A204.1 (cell line): ENCODE results near the gene AIG1.
"Not testable (repeated sequence)": the region's sequence is repeated elsewhere in the genome, so short reads cannot be mapped to it uniquely, and the experiment has no call there.

Experiments
- FAIRE-seq: peaks from 2 replicates; lab custom pipeline; 2012; peaks lifted over from hg19 to GRCh38; lab: Jason Lieb, UNC

AIG1 gene

DNA sequence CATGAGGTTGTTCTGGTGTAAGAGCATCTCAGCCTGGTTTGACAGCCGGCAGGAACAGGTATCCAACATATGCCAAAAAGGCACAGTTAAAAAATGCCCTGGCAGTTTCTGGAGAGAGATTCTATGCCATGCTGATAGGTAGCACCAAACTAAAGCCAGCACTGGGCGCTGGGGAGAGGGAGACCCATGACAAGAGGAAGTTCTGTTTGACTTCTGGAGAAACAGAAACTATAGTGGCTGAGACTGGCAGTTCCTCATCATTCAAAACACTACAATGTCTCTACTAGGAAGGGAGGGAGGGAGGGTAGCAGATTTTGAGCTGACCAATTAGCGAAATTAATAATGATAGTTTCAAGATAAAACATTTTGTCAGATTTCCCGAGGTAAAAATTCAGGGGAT is 215.7 kb downstream of the AIG1 start:
- no peak for FAIRE-seq

DNA sequence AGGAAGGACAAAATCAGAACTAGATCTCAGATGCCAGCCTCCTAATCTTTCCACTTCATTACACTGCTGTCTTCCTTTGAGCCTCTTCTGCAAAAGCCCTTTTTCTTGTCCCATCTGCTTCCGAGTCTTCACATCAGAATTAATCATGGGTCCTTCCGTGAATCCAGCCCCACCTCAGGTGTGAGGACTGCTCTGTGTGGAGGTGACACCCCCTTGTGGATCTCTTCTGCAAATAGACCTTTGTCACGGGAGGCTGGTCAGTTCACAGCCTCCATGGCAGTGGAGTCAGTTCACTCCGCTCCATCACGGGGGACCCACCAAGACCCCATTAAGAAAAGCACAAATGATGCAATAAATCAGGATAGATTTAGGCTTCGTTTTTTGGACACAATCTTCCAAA is 218.7 kb downstream of the AIG1 start:
- FAIRE-seq = no peak

DNA sequence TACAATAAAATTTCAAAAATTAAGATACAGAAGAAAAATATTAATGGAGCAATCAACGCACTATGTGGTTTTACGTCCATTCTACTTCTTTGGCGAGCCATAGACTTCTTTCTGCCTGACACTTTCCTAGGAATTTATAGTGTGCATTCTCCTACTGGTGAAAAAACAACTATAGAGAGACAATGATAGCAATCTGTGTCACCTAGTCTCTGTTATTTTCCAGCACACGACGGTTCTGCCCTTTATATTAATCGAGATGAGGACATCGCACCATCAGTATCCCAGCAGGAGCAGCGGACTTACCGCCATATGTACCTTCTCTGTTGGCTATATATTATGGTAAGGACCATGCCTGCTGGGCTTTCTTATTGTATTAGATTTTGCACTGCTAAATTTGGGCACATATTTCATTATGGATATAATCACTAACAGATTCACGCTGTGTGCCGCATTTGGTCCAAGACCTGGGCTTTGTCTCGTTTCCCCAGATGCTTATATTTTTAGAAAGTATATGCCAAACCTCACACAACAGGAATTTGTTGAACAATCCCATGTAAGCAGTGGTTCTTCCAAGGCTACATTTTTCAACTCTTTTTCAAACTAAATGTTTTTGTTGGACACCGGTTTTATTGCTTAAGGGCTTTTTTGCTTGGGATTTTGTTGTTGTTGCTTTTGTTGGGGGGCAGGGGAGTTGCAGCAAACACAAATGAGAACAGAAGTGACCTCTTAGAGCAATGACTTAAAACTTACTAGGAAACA is 223.4 kb downstream of the AIG1 start:
- FAIRE-seq = no peak

DNA sequence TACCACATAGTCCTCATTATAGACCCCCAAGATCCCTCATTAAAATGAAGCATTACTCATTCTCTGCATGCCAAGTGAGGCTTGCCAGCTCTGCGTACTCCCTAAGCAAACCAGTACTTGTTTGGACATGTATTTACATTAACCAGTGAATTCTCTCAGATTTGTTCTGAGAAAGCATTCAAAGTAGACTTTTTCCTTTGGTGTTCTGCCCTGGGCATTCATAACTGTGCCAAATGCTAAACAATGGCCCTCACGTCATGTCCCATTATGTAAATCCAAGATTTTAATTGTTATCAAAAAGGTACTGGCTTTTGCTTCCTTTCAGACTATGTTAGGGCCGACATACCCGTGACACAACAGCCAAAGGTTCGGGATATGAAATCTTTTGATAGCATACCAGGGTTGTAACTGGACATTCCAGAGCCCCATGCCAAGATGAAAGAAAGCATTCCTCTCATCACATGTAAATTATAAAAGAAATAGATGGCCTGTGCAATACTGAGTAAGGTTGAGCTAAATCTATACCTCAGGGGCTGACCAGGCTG is 225.6 kb downstream of the AIG1 start:
- no peak for FAIRE-seq

DNA sequence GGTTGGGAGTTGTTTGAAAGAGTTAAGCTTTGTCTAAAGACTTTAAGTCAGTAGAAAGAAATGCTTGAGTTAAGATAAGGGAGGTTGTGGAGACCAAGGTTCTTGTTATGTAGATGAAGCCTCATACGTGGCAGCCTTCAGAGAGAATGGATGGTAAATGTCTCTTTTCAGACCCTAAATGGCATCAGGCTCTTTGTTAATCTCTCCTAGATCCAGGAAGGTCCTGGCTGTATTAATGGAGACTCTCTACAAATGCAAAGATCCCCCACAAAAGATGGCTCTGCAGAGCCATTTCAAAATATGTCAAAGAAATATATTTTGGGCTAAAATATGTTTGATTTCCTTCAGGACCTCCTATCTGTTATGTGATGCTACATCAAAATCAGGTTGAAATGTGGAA is 228.2 kb downstream of the AIG1 start:
- FAIRE-seq = no peak

DNA sequence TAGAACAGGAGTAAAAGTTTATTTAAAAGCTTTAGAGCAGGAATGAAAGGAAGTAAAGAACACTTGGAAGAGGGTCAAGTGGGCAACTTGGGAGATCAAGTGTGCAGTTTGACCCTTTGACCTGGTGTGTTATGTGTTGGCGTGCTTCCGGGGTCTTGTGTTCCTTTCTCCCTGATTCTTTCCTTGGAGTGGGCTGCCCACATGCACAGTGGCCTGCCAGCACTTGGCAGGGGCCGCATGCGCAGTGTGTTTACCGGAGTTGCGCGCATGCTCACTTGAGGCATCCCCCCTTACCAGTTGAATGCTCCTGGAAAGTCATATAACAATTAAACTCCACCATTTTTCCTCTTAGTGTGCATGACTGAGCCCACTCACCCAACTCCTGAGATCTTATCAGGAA is 229.5 kb downstream of the AIG1 start:
- FAIRE-seq = no peak

DNA sequence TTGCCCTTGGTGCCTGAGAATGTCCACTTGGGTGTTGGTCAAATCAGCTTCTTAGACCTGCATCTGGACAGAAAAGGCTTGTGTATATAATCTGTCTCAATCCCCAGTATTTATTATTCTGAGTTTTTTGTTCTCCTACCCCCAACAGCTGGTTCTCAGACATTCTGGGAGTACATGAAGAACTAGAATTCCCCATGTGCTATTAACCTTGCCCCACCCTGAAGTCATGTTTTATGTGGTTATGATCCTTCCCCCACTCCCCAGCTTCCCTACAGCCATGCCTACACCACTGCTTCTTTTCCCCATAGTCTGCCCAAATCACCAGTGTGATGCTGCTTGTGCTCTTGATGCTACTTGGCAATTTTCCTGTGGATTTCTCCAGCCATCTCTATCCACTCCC is 232.8 kb downstream of the AIG1 start:
- no peak for FAIRE-seq

DNA sequence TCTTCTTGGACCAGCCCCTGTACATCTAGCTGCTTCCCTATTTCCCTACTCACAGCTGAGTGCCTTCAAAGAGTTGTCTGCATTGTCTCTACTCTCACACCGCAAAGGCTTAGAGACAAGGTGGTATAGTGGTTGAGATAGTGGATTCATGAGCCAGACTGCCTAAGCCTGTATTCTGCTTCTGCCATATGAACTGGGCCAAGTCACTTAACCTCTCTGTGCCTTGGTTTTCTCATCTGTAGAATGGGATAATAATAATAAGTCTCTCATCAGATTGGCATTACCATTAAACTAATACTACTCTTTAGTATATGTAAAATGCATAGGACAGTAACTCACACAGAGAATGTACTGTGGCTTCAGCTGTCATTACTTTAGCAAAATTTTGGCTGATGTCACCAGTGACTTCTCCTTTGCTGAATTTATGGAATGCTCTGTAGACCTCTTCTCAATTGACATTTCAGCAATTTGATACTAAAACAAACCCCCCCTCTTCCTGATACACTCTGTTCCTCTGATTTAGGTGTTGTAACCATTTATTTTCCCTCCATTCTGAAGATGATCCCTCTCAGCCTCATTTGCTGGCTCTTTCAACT is 233.7 kb downstream of the AIG1 start:
- FAIRE-seq = no peak

DNA sequence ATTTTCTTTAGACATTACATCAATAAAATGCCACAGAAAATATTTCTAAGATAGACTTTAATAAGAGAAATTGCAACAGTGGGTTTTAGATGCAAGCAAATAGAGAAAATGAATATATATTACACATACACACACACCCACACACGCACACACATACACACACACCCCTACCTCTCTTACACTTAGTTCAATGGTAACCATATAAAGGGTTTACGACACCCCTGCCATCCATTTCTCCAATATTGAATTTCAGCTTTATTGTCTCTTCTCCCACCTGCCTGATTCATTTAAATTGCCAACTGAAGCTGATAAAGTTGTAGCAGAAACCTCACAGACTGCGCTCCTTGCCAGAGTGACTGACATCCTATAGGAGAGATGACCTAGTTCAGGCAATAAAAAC is 235.2 kb downstream of the AIG1 start:
- no peak for FAIRE-seq

DNA sequence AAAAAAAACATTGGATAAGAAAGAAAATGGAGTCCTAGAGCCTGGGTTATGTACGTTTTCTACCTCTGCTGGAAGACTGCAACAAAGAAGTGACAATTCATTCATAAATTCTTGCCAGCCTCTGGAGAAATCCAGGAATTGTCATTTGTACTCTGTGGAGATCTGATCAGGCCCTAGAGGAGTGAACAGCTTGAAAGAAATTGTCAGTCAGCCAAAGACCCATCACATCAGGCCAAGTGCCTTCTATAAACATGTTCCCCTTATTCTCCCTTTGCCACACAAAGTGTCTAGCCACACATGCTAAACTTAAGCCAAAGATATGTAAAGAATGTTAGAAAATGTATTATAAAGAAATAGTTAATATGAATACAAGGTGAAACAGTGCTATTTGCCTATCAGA is 237.4 kb downstream of the AIG1 start:
- no peak for FAIRE-seq

DNA sequence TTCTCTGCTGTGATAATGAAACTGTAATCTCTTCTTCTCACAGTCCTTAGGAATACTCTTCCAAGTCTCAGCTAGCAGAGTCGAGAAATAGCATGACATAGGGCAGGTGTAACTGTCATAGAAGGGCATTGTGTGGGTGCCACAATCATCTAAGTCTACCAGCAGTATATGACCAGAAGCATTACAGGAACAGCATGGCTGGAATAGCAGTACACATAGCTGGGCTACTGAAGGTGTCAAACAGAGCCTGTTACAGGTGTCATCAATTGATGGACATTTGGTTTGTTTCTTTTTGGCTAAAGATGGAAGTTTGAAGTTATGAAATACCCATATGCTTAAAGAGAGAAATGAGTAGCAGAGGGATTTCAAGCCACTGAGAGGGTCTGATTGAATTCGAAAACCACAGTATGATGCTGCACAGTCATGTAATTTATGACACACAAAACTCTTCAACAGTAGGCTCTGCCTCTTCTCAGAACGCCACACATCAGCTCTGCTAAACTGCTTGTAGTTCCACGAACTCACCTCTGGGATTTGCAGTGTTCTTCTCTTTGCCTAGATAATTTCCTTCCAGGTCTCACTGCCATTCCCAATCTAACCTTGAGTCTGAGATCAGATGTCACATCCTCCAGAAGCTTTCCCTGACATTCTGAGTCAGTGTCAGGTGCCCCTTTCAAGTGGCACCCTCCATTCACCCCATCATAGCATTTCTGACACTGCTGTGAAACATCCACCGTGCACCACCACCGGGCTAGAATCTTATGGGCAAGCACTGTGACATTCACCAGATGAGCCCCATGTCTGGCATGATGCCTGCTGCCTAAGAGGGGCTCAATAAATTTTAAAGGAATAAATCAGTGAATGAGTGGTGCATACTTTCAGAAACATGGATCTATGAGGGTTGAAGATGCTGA is 238.8 kb downstream of the AIG1 start:
- no peak for FAIRE-seq

DNA sequence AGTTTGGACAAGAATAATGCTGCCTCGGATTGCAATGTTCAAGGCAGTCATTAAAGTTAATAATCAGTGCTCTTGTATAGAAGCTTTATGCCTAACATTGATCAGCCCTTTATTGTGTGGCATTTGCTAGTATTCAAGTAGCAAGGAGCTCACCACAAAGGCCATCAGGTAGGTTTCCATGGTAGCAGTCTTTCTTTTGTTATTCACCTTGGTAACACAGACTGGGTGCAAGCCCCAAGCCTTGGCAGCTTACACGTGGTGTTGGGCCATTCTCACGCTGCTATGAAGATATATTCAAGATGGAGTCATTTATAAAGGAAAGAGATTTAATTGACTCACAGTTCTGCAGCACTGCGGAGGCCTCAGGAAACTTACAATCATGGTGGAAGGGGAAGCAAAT is 240.5 kb downstream of the AIG1 start:
- no peak for FAIRE-seq

DNA sequence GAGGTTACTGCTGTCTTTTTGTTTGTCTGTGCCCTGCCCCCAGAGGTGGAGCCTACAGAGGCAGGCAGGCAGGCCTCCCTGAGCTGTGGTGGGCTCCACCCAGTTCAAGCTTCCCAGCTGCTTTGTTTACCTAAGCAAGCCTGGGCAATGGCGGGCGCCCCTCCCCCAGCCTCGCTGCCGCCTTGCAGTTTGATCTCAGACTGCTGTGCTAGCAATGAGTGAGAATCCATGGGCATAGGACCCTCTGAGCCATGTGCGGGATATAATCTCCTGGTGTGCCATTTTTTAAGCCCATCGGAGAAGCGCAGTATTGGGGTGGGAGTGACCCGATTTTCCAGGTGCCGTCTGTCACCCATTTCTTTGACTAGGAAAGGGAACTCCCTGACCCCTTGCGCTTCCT is 247.1 kb downstream of the AIG1 start:
- not testable (repeated sequence) for FAIRE-seq

DNA sequence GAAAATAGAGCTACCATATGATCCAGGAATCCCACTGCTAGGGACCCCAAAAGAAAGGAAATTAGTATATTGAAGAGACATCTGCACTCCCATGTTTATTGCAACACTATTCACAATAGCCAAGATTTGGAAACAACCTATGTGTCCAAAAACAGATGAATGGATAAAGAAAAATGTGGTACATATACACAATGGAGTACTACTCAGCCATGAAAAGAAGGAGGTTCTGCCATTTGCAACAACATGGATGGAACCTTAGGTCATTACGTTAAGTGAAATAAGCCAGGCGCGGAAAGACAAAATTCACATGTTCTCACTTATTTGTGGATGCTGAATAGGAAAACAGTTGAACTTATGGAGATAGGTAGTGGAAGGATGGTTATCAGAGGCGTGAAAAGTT is 252.5 kb downstream of the AIG1 start:
- no peak for FAIRE-seq

DNA sequence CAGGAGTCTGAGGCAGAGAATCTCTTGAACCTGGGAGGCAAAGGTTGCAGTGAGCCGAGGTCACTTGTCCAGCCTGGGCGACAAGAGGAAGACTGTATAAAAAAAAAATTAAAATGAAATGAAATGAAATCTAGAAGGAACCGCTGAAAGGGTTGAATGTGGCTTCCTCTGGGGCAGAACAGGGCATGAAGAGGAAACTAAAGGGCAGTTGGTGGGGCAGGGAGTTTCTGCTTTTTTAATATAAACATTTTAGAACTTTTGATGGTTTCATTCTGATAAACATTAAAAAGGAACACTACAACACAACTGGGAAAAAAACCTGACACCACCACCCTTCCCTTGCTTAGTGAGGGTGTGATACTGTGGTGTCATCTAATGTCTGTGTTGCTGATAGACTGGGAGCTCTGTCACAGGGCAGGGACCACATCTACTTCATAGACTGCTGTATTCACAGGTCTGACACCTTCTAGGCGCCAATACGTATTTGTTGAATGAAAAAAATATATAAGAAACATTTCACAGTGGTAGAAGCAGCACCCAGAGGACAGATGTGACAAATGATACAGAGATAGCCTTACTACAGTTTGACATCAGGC is 260.9 kb downstream of the AIG1 start:
- FAIRE-seq = no peak

DNA sequence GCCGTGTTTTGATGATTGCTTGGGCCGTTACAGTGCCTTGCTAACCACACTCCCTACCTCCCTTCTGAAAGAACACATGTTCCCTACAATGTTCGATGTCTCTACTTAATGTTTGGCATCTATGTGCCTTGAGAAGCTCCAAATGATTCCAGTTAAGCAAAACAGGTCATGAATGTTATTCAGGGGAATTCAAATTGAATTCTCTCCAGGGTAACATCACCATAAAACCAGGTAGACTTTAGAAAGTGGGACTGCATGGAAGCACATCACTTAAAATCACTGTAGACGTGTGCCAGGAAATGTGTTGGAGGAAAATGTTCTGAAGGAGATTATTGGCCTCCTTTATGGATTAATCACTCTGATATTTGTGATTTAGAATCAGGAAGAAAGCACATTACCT is 261.7 kb downstream of the AIG1 start:
- FAIRE-seq = no peak

DNA sequence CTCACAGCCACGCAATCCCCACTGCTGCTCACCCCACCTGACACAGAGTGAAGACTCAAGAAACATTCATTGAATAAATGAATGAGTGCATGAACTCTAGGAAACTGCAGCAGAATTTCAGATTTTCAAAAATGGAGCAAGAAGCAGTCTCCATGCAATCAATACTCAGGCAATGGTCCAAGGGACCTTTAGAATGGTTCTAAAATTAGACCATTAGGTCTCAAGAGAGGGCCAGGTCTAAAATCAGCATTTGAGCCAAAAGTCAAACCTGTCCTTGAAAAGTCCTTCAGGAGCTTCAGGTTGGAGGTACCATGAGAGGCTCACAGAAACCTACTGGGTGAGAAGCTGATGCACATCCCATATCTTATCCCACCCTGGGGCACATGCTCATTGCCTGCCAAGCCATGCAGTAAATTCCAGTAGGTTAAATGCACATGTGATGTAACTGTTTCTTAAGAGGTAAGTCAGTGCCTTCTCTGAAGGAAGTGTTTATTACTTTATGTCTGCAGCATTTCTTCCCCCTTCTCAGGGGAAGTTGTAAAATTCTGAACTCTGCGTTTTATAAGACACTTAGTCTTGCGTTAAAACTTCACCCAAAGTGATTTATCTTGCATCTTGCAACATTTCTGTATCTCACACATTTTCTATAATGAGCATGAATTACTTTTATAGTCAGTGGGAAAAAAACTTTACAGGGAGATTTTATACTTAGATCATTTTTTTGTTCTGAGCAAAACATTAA is 263.2 kb downstream of the AIG1 start:
- FAIRE-seq = no peak

DNA sequence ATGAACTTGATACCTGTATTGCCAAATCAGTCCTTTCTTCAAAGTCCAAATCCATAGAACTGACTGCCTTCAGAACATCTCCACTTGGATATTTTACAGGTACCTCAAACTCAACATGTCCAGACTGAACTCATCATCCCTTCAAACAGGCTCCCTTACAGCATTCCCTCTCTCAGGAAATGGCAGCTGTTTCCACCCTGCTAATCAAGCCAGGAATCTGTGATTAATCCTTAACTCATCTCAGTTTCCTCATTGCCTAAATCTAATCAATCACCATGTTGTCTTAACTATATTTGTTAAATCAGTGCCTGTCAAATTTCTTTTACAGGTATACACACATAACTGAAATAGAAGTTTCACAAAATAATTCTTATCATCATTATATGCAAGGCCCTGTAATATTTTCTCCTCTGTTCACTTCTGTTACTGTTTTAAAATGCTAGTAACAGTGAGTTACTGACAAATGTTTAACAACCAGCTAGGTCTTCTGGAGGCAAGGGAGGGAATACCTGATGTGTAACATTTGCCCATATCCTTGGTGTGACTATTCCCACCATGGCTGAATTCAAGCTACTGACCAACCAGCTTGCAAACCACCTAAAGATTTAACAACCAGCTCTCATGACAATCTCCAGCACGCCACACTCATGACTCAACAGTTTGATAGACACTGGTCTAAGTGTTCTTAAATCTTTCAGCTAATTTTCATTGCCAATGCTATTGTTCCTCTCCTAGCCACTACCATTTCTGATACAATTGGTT is 264.9 kb downstream of the AIG1 start:
- no peak for FAIRE-seq

DNA sequence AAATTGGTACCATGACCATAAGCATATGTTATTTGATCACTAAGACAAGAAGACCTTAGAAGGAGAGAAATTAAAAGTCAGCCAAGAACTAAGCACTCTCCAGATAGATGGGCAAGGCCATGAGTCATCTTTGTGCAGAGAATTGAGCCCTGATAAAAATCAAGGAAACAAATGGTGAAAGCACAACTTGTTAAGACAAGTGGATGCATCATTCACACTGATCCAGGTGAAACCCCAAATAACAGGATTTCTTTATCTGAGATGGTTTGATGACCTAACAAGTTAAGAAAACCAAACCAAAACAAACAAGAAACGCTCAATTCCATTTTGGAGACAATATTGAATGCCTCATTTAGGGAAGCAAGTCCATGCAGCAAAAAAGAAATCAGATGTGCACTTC is 268.2 kb downstream of the AIG1 start:
- no peak for FAIRE-seq

DNA sequence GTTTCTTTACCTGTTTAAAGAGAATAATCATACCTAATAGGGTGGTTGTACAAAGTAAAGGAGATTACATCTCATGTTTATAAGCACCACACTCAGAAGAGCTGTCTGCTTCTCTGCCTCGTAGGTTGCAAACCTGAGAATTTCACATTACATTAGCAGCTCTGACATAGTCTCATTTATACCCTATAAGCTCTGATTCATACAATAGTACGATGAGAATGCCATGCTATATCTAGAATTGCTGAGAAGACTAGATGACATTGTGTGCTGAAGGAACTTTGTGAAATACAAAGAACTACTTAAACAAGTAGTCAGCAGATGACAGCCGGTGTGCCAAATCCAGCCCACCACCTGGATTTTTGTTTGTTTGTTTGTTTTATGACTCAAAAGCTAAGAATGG is 268.6 kb downstream of the AIG1 start:
- no peak for FAIRE-seq

DNA sequence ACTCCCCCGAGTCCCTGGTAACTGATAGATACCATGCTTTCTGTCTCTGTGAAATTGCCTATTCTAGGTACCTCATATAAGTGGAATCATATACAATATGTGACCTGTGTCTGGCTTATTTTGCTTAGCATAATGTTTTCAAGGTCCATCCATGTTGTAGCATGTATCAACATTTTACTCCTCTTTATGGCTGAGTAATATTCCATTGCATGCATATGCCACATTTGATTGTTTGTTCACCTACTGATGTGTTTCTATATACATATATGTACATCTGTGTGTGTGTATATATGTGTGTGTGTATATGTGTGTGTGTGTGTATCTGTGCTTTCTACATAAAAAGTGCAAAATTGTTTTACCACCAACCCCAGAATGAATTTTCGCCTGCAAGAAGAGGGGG is 270.7 kb downstream of the AIG1 start:
- FAIRE-seq = no peak
